GM18498 (cell line): ENCODE results near the gene ITFG1.
"Not testable (repeated sequence)": the region's sequence is repeated elsewhere in the genome, so short reads cannot be mapped to it uniquely, and the experiment has no call there.

ENCODE experiments used
- ATAC-seq: cut with Tn5 transposase; IDR thresholded peaks from one replicate; pipeline ENCODE4 v1.9.1; 2021; ENCODE audit warnings: mild to moderate bottlenecking, moderate library complexity; ENCODE audit not compliant: unreplicated experiment

The ITFG1 gene

DNA sequence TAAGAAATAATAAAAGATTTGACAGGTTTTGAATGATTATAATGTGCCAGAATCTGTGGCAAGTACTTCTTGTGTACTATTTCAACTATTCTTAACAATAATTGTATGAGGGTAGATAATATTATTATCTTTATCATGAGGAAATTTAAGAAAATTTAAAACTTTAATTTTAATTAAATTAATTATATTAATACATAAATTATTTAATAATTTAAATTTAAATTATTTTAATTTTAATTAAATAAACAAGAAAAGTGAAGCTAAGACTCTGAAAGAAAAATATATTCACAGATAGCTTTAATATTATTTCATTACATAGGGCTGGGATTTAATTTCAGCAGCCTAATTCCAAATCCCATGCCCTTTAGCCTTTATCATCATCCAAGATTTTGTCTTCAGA lies 285.7 kb downstream of the ITFG1 start:
- ATAC-seq = no peak

DNA sequence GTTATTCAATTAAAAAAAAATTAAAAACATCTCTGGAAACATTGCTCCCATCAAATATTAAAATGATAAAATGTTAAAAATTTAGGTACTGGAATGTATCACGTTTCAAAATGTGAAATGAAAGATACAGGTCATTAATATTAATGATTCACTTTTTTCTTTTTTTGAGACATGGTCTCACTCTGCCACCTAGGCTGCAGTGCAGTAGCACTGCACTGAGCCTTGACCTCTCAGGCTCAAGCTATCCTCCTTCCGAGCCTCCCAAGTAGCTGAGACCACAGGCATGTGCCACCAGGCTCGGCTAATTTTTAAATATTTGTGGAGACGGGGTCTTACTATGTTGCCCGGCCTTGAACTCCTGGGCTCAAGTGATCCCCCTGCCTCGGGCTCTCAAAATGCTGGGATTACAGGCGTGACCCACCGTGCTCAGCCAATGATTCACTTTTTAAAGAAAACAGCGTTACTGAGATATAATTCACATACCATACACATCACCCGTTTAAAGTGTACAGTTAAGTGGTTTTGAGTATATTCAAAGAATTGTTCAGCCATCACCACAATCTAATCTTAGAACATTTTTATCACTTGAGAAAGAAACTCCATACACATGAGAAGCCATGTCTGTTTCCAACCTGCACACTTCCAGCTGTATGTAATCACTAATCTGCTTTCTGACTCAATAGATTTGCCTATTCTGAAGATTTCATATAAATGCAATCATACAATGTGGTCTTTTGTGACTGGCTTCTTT lies 298.0 kb downstream of the ITFG1 start:
- no peak for ATAC-seq

DNA sequence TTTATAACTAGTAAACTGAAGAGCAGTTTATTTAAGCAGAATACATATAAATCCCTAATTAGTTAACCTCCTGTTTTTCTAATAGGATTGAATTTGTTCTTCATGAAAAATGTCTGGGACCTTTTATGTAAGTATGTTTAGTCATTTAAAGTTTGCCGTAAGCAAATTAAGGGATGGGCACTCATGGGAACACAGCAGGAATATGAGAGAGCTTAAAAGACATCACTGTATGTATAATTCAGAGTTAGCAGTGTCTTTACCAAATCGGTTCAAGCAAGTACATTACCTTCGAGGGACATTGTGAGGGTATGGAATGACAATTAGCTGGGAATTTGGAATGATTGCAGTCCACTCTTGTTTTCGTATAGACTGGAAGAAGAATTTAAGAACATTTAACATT lies 299.4 kb downstream of the ITFG1 start:
- no peak for ATAC-seq

DNA sequence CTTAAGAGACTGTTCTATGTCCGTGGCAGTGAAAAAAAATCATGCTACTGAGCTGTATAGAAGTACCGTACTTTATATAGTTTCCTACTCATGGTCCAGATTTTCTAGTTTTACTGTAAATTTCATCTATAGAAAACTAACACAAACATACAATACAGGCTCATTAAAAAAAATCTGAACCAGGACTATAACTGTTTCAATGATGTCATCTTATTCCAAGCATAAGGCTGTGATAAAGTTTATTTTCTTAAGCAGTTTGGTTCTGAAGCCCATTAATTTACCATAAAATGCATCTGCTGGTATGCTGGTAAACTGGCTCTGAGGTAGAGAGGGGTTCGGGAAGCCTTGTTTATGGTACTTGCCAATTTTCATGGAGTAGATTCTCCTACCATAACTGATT lies 300.4 kb downstream of the ITFG1 start:
- no peak for ATAC-seq

DNA sequence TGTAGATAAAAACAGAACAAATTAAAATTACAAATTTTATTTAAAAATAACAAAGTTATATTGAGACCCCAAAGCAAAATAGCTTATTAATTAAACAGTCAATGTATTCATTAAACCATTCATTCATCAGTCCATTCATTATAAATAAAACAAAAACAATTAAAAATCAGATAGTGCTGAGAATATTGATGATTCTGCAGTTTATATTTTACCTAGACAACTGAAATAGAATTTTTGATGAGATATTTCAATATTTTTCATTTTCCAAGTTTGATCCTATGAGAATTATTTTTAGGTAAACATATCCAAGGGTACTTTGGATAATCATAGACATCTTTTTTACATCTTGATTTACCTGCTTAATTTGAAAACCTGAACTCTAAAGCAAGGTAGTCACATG lies 301.9 kb downstream of the ITFG1 start:
- ATAC-seq = no peak

DNA sequence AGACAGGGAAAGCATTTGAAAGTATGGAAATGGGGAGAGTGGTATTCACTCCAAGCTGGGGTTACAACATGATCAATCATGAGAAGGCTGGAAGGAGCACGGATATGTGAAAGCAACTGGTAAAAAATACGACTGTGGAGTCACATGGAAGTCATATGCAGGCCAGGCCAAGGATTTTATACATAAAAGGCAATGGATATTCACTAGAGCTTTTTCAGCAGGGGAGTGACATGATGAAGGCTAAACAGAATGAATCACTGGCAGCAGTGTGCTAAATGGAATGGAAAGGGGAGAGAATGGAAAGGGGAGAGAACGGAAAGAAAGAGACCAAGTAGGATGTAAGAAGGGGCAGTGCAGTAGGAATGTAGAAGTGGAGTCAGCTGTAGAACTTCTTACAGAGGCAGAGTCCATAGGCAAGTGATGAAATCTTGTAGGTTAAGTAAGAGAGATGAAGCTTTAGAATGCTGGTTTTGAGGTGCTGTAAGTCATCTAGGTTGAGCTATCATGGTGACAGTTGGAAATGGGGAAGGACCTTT lies 304.1 kb downstream of the ITFG1 start:
- no peak for ATAC-seq

DNA sequence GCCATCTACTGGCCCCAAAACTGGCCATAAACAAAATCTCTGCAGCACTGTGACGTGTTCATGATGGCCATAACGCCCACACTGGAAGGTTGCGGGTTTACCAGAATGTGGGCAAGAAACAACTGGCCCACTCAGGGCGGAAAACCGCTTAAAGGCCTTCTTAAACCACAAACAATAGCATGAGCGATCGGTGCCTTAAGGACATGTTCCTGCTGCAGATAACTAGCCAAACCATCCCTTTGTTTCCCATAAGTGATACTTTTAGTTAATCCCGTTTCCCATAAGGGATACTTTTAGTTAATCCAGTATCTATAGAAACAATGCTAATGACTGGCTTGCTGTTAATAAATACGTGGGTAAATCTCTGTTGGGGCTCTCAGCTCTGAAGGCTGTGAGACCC lies 308.4 kb downstream of the ITFG1 start:
- ATAC-seq = not testable (repeated sequence)

DNA sequence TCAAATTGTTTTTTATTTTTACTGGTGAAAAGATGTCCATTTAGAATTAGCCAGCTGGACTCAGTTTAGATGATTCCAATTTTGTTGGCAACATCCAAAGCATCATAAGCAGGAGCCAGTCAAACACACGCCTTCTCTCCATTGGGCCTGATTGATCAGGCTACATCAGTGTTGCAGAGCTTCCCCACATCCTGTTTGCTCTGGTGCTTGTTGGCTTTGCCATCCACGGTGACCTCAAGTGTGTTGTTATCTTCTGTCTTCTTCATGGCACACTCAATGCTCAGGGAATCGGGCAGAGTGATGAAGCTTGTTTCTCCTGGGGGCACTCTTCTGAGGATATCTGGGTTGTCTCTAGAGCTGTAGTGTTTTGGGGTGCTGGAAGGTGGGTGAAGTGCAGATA lies 310.8 kb downstream of the ITFG1 start:
- no peak for ATAC-seq

DNA sequence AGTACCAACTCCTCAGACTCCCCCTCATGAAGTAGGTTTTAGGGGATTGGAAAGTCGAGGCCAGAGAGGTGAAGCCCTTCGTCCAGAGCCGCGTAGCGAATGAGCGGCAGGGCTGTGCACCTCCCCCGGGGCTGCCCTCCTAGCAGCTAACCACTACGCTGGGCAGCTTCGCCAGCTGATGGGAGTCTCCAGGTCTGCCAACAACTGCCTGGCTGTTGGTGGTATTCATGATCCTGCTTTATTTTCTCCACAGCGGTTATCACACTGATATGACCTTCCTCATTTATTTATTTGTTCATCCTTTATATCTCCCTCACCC lies 316.3 kb downstream of the ITFG1 start:
- ATAC-seq = no peak

DNA sequence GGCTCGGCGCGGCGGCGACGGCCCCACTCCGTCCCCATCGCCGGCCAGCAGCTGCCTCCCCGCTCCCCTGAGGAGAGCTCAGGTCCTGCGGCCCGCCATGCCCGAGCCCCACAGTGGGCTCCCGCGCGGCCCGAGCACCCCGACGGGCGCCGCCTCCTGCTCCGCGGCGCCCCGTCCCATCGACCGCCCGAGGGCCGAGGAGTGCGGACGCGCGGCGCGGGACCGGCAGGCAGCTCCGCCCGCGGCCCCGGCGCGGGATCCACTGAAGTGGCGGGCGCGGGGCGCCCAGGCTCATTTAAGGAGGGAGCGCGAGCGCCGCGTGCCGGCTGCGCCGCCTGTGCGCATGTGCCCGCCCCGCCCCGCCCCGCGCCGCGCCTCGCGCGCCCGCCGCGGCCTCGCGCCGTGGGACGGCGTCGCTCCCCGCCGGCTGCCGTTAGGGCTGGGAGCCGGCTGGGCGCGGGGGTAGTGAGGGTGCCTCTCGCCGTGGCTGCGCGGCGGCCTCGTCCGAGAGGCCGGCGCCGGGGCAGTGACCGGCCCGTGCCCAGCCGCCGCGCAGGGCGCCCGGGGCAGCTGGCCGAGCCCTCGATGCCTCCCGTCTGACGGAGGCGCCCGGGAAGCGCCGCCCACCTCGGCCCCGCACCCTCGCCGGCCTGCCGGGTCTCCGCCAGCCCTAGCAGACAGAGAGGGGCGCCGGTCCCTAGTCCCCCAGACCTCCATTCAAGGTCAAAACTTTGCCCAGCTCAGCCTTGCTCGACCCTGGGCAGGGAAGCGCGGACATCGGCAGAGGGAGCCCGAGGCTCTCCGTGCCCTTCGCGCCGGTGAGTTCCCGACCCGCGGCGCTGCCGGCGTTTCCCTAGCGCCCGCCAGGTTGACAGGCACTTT lies 316.9 kb downstream of the ITFG1 start, which contains the start of gene NETO2:
Gene NETO2, minus strand, starts transcription at position 269 of the 882 bp plus-strand sequence. CDS start 333 bp downstream, outside the sequence.
- ATAC-seq = peak; percentile 66

DNA sequence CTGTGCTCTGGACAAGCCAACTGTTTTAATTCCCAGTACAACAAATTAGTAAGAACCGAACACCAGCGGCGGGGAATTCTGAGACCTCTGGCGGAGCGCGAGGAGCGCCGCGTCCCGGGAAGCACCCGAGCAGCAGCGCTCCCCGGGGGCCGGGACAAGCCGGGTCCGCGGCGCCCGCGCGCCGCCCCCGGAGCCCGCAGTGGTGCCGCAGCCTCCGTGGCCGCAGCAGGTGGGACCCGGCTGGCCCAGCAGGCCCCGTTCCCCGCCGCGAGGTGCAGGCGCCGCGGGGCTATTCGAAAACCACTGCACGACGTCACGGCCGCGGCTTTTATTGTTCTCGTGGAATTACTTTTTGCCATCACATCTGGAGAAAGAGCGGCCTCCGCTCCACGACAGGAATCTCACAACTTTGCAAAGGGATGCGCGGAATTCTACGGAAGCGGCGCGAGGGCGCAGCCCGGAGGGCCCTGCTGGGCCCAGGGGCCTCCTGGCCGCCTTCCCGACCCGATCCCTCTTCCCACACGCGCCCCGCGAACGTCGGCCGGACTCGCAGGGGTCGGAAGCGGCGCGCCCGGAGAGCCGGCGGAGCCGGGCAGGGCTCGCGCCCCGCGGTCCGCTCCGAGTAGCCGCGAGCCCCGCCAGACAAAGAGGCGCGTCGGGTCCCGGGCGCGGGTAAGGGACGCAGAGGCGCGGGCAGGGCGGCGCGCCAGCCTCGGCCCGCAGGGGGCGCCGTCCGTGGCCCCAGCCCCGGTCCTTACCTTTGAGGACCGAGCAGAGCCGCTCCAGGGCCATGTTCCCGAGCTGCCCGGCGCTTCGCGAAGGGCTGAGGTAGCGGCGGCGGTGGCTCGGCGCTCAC lies 317.8 kb downstream of the ITFG1 start:
- peak; percentile 72 for ATAC-seq

DNA sequence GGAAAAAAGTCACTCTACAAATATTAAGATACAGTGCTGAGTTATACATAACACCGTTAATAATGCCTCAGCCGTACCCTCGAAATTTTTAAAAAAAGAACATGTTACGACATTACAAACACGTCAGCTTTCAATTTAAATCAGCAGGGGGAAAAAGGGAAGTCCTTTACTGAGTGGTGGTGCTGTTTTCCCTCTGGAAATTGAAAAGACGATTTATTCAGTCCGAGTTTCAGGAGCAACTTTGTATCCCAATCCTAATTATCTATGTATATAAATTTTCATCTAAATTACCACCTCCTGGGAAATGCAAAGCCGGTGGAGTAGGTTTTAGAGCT lies 318.4 kb downstream of the ITFG1 start:
- no peak for ATAC-seq

DNA sequence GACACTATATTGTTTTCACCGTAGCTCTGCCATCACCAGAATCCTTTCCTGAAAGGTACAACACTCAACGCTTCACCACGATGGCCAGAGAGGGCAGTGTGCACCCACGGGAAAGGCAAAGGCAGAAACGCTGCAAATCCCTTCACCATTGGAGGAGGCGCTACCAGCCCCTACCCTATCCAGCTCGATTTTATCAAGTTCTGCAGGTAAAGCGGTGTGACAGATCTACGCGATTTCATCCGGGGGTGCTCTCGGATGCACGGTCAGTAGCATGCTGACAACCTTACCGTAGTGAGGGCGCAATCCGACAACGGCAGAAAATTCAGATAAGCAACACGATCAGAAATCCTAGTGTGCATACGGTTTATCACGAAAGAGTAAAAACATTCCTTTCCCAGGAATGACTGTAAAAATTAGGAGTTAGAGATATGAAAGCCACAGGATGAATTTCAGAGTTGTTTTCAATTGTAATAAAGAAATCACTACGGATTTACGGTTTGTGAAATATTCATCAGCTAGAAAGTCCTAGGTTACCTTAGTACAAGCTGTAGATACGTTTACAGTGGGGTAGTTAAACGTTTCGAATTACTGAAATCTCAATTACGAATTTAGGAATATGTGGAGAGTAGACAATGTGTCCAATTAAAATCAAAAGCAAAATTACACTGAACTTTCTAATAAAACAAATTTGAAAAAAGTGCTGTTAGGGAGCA lies 318.9 kb downstream of the ITFG1 start:
- peak; percentile 47 for ATAC-seq

DNA sequence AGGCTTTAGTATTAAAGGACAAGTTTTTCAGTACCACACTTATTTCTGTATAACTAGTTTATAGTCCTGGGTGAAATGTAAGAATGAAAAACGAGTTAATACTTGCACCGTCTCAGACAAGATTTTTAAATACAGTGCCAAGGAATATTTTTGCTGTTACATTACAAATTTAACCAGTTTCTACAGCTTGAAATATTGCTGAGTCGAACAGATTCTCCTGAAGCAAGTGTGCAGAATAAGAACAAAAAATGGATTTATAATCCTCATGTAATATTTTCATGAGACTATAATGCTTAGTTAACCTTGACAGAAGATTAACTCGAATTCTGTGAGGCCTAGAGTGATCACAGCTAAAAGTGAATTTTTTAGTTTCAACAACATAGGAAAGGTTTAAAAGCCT lies 320.2 kb downstream of the ITFG1 start:
- ATAC-seq = no peak

DNA sequence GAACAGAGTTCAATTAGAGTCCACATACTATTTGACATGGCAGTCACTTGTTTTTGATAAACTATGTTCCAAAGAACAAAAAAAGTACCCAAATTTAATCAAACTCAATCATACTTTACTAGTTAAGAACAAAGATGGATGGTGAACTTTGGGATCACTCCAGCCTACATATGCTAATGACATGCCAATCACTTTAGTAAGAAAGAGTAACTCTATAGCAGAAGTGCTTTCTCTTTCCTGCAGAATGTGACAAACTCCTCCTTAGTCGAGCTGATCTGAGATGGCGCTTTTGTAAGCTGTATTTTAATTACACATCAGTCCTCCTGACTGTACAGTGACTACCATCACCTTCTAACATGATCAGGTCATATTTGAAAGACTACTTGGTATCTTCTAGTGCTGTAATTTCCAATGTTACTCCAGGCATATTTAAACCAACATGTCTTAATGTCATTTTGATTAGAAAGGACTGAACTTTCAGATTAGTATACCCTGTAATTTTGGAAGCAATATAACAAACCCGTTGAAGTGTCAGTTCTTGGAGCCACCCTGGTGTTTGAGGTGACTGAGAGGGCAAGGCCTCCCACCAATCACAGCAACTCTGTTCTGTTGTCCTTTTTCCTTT lies 321.2 kb downstream of the ITFG1 start:
- no peak for ATAC-seq

DNA sequence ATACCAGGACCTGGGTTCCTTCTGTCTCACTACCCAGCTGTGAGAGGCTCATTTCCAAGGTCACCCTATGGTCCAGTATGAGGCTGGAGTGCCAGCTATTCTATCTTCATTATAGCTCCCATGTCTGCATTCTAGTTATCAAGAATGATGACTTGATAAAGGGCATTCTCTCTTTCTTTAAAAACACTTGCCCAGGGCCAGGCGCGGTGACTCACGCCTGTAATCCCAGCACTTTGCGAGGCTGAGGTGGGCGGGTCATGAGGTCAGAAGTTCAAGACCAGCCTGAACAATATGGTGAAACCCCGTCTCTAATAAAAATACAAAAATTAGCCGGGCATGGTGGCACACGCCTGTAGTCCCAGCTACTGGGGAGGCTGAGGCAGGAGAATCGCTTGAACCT lies 322.9 kb downstream of the ITFG1 start:
- ATAC-seq = not testable (repeated sequence)

DNA sequence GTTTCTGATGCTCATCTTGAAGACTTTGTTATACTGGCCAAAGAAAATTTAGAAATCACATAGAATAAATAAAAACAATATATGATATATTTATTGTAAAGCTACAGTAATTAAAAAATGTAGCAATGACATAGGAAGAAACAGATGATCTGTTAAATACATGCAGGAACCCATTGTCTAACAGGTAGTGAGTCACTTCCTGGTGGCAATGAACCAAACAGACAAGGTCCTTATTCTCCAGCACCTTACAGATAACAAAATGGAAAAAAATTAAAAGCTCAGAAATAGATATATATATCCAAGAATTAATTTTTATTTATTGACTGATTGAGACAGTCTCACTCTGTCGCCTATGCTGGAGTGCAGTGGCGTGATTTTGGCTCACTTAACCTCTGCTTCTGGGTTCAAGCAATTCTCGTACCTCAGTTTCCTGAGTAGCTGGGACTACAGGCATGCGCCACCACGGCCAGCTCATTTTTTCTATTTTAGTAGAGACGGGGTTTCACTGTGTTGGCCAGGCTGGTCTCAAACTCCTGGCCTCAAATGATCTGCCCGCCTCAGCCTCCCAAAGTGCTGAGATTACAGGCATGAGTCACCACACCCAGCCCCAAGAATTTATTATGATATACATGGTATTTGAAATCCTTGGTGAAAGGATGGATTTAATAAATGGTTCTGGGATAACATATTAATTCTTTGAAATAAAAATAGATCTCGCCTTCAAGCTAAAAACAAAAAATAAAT lies 324.6 kb downstream of the ITFG1 start:
- no peak for ATAC-seq

DNA sequence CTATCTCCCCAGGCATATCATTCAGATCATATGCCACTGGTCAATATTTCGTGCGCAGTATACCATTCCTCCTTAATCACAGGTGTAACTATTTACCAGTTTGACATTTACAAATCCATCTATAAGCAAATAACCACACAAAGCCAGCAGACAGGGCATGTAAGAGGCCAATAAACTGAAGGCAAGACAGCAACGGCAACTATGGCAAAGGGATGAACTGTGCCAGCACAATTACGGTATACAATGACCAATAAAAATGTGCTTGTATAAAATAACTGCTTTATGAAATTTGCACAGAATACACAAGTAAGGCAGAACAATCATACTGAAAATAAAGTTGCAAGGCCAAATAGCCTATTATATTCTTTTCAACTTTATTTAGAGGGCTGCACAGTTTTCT lies 326.3 kb downstream of the ITFG1 start:
- no peak for ATAC-seq

DNA sequence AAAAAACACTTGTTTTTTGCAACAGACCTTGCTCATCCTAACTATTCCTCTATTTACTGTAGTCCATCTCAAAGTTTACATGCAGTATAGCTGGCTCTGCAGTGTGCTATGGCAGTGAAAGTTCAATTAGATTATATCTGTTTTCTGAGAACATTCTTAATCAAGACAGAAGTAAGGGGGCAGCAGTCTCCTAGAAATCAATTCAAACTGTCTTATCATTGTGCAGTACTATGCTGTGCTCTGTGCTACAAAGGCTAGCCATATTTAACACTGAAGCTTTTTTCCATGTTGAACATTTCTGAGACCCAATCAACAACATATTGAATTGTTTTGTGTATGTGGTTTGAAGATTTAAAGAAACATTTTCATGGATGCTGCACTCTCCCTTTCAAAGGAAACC lies 328.6 kb downstream of the ITFG1 start:
- no peak for ATAC-seq
